Neutrophil (primary cell): Measurements from ENCODE around the gene FILIP1.

ENCODE experiments used
- H3K27ac ChIP-seq: fragments of 200-600 bp; sonication (generic); 2 replicates; pipeline ENCODE4 v1.5.1; 2016; ENCODE audit warnings: mild to moderate bottlenecking, moderate library complexity
- H3K27me3 ChIP-seq: fragments of 200-600 bp; sonication (generic); 2 replicates; pipeline ENCODE4 v1.6.0; 2016; ENCODE audit warnings: mild to moderate bottlenecking
- H3K36me3 ChIP-seq: fragments of 200-600 bp; sonication (generic); 2 replicates; pipeline ENCODE4 v1.5.1; 2017
- H3K4me1 ChIP-seq, 2 experiments: fragments of 200-600 bp in 1 of 2; sonication (generic) in 1 of 2; 1 replicate in 1 of 2; 2 replicates in 1 of 2; pipeline versions ENCODE4 v1.5.1 to v1.6.1; 2013 to 2016; ENCODE audit warnings: low read depth in 1 of 2, low read length in 1 of 2, mild to moderate bottlenecking in 1 of 2, moderate library complexity in 1 of 2; ENCODE audit not compliant: control insufficient read depth in 1 of 2, insufficient read depth in 1 of 2
- H3K4me3 ChIP-seq, 2 experiments: fragments of 200-600 bp in 1 of 2; sonication (generic) in 1 of 2; 1 replicate in 1 of 2; 2 replicates in 1 of 2; pipeline ENCODE4 v1.5.1; 2013 to 2016; ENCODE audit warnings: low read depth in 1 of 2, low read length in 1 of 2, mild to moderate bottlenecking in 1 of 2, moderate library complexity in 1 of 2
- H3K9me3 ChIP-seq: fragments of 200-600 bp; sonication (generic); 2 replicates; pipeline ENCODE4 v1.5.1; 2016
- CTCF ChIP-seq: fragments of 200-600 bp; sonication (generic); IDR thresholded peaks from 2 replicates; pipeline ENCODE4 v1.5.1; 2016; ENCODE audit warnings: antibody characterized with exemption

FILIP1 gene

GRCh38 chr6:75423386-75423785, 70.2 kb downstream of the FILIP1 start:
- Histone ChIP-seq H3K4me1 (no peaks in the 10 kb centered on the region), H3K27me3 (no peaks in the 10 kb centered on the region), H3K9me3 (no peaks in the 10 kb centered on the region), H3K27ac (no peak overlapping the region), H3K36me3 (no peaks in the 10 kb centered on the region), H3K4me3 (no peak overlapping the region)
- TF ChIP-seq CTCF: no peak

GRCh38 chr6:75422024-75422639, 71.5 kb downstream of the FILIP1 start:
- no peaks in the 10 kb centered on the region for H3K27me3 ChIP-seq
- TF ChIP-seq CTCF: no peak
- no peak overlapping the region for H3K27ac ChIP-seq
- no peak overlapping the region for H3K4me3 ChIP-seq
- H3K4me1 ChIP-seq: no peaks in the 10 kb centered on the region
- H3K9me3 ChIP-seq: no peaks in the 10 kb centered on the region
- H3K36me3 ChIP-seq: no peaks in the 10 kb centered on the region

GRCh38 chr6:75421316-75422023, 72.1 kb downstream of the FILIP1 start:
- H3K4me1 ChIP-seq: no peaks in the 10 kb centered on the region
- H3K27ac ChIP-seq: no peak overlapping the region
- H3K9me3 ChIP-seq: no peaks in the 10 kb centered on the region
- no peaks in the 10 kb centered on the region for H3K27me3 ChIP-seq
- H3K36me3 ChIP-seq: no peaks in the 10 kb centered on the region
- no peak overlapping the region for H3K4me3 ChIP-seq
- no peak for TF ChIP-seq CTCF

GRCh38 chr6:75419980-75420379, 73.6 kb downstream of the FILIP1 start:
- no peaks in the 10 kb centered on the region for H3K9me3 ChIP-seq
- H3K4me1 ChIP-seq: no peaks in the 10 kb centered on the region
- H3K27me3 ChIP-seq: no peaks in the 10 kb centered on the region
- H3K36me3 ChIP-seq: no peaks in the 10 kb centered on the region
- no peak overlapping the region for H3K4me3 ChIP-seq
- no peak overlapping the region for H3K27ac ChIP-seq
- TF ChIP-seq CTCF: no peak

GRCh38 chr6:75419416-75419815, 74.2 kb downstream of the FILIP1 start:
- TF ChIP-seq CTCF: no peak
- H3K27ac ChIP-seq: no peak overlapping the region
- H3K9me3 ChIP-seq: no peaks in the 10 kb centered on the region

More at GRCh38 chr6:75419416-75419815, 74.2 kb downstream of the FILIP1 start:
- H3K4me3 ChIP-seq: no peak overlapping the region
- H3K4me1 ChIP-seq: no peaks in the 10 kb centered on the region
- no peaks in the 10 kb centered on the region for H3K27me3 ChIP-seq
- no peaks in the 10 kb centered on the region for H3K36me3 ChIP-seq
